Fibroblast of the conjunctiva (primary cell): ENCODE measurements around the gene CORO2B.

Source experiments
- DNase-seq: peaks from one replicate; pipeline ENCODE4 v3.0.0-alpha.2; 2010; ENCODE audit warnings: low read depth

The CORO2B gene

GRCh38 chr15:68774521-68775235 is 195.9 kb downstream of the CORO2B start:
- DNase-seq: no peak

- DNase-seq: no peak
Measured at GRCh38 chr15:68775236-68775577, 196.4 kb downstream of the CORO2B start.

GRCh38 chr15:68775671-68776476 is 197.1 kb downstream of the CORO2B start:
- DNase-seq: no peak

- DNase-seq: no peak
Measured at GRCh38 chr15:68776477-68777270, 197.9 kb downstream of the CORO2B start.
